Measurements from ENCODE around the gene DALRD3. TPM values are rescaled to one million over a fixed set of nuclear protein-coding genes. Genes with fewer than 3 reads are reported as not detected.
A peak's percentile ranks its signal among the peaks of the same experiment; 100 is the strongest.

Gene DALRD3
- total RNA-seq, 1 donor from 2014 or later: 35.4 TPM

DNA sequence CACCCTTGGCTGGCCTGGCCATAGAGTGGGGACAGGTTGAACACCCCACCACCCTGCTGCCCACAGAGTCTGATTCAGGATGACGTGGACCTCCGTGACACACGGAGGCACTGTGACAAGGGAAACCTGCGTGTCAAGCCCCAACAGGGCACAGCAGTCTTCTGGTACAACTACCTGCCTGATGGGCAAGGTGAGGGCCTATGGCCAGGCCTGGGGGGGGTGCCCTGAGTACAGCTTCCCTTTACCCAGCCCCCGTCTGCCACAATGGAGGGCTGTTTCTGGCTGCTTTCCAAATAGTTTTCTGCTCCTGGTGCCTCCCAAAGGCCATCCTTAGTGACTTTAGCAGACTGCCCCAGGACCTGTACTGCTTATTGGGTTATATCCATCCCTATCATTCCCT is 12.4 kb downstream of the DALRD3 start:
- DNase-seq: no peak

DNA sequence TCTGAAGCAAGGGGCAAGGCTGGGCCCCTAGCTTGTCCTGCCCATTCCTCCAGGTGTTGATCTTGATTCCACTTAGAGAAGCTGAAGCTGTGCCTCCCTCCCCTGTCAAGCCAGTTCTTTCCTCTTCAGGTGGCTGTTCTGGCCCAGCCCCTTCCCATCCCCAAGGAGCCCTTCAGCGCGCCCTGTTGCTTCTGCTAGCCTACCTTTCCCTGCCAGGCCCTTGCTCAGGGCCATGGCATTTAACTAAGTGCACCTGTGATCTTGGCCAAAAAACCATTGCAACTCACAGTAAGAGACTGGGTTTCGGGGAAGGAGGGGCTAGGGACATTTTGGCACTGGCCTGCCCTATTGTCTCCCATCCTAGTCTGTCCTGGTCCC is 13.1 kb downstream of the DALRD3 start:
- no peak for DNase-seq

DNA sequence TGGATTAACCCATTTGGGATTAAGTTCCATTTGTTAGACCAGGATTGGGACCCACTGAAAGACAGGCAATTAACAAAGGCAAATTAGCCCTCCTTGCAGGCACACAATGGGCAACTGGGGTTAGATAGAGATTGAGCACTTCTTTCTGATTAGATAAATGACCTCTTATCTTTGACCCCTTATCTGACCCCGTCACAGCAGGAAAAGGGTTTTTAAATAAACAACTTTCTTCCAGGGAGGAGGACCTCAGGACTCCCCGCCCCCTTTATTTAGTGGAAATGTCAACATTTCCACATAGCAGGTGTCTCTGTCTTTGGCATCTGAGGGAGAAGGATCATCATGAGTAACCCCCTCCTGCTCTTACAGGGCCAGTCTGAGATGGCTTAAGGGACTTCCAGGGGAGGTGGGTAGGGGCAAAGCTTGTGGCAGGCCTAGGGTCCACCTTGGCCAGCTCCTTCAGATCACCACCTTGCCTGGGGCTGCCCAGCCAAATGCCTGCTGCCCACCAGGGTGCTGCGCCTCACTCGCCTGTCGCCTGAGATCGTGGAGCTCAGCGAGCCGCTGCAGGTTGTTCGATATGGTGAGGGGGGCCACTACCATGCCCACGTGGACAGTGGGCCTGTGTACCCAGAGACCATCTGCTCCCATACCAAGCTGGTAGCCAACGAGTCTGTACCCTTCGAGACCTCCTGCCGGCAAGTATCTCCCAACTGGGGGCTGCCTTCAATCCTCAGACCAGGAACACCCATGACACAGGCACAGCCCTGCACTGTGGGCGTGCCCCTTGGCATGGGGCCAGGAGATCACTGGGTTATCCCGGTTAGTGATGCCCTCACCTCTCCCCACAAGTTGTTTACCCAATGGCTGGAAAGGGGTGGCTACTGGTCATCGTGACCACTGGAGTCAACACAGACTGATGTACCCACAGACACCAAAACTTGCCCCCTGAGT is 13.8 kb downstream of the DALRD3 start:
- no peak for DNase-seq

DNA sequence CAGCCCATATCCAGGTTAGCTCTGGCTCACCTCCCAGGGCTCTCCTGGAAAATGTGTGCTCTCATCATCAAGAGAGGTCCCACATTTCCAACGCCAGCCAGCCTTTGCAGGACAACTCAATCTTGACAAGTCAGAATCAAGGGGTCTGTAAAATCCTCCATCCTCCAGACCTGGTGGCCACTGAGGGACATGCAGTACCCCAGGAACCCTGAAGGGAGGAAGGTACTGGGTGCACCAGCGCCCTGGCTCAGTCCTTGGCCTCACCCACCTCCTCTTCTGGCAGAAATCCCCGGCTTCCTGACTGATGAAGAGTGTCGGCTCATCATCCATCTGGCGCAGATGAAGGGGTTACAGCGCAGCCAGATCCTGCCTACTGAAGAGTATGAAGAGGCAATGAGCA is 17.2 kb downstream of the DALRD3 start:
- no peak for DNase-seq

DNA sequence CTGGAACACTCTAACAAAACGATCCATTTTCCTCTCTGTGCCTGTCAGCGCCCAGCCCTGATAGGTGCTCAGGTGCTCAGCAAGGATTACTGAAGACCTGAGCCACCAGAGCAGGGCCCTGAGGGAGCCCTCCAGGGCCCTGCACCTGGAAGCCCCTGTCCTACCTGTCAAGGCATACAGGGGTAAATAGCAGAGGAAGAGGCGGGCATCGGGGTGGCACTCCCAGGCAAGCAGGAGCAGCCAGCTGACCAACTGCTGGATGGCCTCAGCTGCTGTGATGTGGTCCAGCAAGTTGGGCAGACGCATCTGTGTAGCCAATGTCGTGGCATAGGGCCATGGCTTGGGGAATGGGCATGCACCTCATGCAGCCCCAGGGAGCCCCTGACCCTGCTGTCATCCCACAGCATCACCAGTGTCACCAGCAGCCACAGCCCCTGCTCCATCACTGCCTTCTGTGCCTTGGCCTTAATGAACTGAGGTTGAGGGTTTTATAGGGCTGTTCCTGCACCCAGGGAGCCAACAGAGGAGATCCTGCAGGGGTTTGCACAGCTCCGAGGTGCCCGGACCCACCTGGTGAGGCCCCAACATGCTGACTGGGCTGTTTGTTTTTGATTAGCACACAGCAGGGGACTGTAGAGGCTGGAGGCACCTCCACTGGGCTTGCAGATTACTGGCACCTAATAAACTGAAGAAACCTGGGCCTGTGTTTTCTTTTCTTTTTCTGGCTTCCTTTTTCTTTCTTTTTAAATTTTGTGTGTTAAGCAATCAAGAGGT is 19.1 kb downstream of the DALRD3 start:
- DNase-seq: no peak

DNA sequence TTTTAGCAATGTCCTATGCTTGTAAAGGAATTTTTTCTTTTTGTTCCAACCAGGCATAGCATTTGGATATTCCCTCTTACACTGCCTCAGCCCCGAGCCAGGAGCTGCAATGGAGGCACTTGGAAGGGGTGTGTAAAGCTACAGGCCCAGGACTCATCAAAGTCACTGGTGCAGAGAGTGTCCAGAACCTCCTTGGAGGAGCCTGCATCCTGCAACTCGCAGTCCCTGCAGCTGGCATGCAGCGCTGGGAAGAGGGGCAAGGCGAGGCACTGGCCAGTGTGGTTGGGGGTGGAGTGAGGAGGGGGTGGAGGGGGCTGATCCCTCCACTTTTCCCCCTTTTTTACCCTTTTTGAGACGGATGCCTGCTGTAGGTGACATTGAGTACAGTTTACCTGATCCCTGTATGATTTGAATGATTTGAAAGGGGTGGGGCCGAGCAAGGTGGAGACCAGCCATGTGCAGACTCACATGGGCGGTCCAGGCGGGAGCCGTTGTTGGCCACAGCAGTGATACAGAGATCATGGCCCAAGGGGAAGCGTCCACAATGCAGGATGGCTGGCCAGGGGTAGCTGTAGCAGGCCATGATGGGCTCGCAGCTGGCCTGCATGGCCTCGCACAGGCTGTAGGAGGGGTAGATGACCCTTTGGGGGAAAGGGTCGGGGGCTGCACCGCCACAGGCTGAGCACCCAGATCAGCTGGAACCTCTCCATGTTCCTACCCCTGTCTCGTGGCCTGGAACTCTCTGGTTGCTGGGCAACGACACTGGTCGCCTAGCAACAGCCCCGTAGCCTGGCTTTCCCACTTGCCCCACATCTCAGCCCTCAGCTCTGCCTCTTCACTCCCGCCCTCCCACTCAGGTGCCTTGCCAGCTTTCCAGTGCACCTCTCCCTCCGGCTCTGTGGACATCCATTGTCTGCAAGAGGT is 20.4 kb downstream of the DALRD3 start:
- DNase-seq: no peak

DNA sequence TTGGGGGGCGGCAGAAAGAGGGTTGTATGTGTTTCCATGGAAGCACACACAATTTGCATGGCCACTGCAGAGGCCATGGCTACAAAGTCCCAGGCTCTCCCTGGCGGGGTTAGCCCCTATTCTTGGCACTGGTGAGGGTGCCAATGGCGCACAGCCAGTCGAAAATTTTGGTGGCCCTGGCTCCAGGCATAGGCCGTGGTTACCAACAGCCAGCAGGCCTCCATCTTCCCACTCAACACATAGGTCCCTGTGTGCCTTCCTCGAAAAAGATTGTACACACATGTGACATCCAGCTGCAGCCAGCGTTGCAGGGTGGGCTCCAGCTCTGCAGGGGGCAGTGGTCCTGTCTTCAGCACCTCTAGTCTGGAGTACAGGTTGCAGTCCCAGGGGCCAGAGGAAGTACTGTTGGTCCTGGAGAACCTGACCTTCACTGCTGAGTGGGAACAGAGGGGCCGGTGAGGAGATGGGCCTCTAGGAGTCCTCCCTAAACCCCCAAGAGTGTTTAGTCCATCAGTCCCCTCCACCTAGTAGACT is 21.2 kb downstream of the DALRD3 start:
- no peak for DNase-seq

DNA sequence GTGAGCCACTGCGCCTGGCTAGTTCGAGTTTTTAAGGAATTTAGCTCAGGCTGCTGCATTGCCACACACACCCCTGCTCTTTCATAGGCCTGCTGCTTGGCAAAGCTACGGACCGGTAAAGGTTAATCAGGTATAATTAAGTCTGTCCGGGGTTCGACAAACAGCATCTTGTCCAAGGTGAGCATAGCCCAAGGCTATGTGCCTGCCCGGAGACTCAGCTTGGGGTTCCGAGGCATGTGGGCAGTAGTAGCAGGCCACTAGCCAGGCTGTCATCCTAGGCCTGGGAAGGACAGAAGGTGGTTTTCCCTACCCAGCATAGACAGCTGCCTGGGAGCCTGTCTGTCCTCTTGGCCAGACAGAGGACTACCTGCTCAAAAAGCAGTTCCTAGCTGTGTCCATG is 21.7 kb downstream of the DALRD3 start:
- no peak for DNase-seq

DNA sequence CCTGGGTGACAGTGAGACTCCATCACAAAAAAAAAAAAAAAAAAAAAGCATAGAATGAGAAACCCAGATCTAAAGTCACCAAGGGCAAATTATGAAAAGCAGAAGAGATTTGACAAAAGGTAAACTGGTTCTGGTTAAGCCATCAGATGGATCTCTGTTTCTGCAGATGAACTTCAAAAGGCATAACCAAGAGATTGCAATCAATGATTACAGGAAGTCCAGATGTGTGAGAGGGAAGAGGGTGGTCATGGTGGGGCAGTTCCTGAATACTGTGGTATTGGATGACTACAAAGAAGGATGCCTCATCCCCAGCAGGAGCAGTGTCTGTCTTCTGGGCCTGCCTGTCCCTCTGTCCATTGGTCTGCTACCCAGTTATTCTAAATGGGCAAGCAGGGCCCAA is 24.5 kb downstream of the DALRD3 start:
- no peak for DNase-seq

DNA sequence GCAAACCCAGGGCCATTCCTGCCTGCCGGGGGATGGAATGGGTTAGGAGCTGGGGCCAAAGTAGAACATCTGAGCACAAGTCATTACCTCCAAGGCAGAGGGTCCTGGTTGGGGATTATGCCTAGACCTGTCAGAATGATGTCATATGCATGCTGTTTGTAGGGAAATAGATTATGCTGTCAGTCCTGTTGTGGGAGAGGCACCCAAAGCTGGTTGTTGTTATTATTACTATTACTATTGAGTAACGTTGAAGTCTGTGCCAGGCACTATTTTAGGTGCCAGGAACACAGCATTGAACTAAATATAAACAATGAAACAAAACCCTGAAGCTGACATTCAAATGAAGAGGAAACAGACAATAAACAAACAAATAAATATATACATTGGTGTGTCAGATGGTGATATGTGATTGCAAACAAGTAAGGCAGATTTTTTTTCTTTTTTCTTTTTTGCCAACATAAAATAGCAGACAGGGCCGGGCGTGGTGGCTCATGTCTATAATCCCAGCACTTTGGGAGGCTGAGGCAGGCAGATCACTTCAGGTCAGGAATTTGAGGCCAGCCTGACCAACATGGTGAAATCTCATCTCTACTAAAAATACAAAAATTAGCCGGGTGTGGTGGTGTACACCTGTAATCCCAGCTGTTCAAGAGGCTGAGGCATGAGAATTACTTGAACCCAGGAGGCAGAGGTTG is 26.4 kb downstream of the DALRD3 start:
- DNase-seq: no peak

DNA sequence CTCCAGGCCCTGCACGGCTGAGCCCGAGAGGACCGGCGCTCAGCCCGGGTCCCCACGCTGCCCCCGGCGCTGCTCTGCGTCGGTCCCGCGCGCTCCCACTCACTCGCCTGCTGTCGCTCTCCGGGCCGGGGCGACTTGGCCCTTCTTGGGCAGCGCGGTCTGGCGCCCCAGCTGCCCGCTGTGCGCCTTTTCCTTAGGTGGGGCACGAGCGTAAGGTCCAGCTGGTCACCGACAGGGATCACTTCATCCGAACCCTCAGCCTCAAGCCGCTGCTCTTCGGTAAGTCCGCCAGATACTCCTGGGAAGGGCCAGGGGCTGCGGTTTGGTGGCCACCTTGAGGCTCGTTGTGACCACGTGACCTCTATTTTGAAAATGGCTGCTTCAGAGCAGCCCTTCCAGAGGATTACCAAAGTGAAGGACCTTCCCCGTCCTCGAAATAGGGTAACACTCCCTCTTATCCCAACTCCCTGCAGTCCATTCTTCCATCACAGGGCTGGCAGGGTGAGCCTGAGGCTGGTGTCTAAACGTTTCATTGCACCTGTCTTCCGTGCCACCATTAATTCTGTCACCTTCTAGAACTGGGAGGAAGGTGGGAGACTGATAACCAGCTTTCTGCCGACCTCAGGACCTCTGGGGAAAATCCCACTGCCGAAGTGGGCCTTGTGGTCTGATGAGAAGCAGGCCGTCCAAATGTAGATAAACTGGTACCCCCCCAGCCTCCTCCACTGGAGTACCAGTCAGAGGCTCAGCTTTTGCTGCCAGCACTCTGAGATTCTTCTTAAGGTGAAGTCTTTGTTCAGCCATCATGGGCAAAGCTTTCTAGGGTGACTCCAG is 27.5 kb downstream of the DALRD3 start:
- DNase-seq: no peak

DNA sequence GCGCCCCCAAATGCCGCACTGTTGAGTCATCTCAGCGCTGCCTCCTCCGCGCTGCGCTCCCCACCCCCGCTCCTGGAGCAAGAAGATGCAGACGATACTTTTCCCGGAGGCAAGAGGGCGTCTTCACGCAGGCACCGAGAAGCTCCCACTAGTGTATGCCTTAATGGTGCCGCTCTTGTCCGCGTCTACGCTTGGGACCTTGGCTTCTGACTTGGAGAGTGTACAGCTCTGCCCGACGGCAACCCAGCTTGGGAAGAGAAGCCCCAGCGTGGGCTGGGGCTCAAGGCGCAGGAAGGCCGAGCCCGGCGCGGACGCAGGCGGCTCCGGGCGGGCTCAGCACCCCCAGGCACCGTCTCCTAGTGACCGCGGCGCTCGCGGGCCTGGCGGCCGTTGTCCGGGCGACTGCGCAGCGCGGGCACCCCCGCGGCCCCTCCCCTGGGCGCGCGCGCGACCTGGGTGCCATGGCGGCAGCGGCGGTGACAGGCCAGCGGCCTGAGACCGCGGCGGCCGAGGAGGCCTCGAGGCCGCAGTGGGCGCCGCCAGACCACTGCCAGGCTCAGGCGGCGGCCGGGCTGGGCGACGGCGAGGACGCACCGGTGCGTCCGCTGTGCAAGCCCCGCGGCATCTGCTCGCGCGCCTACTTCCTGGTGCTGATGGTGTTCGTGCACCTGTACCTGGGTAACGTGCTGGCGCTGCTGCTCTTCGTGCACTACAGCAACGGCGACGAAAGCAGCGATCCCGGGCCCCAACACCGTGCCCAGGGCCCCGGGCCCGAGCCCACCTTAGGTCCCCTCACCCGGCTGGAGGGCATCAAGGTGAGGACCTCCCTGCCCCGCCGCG is 28.4 kb downstream of the DALRD3 start, which contains the start of gene P4HTM:
P4HTM (plus strand) TSS at position 446 of the 840 bp plus-strand sequence; CDS start at position 462, 16 bp downstream.
- DNase-seq: peak; percentile 93

DNA sequence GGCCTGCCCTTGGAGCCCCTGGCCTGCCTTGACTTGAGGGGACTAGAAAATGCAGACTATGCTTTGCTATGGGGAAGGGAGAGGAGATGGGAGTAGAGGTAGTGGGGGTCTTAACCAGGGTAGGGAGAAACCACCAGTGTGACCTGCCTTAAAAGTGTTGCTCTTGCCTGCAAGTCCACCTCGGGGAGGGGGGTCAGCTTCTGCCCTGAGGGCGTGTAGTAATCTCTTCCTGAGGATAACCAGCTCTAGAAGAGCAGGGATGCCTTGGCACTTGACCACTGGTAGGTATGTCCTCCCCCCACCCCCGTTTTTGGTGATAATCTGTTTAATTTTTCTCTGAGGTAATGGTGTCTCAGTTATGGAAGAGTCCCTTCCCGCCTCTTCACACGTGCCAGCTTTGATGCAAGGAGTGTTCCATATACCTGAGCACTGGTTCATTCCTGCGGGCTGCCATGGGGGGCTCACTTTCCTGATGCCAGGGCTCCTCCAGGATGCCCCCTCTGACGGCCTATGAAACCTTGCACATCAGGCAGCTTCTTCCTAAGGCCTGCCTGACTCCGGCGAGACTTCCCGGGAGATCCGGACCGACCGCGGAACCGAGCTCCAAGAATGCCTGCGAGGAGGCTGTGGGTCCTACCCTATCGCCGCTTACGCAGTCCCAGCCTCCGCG is 29.1 kb downstream of the DALRD3 start:
- DNase-seq: no peak

DNA sequence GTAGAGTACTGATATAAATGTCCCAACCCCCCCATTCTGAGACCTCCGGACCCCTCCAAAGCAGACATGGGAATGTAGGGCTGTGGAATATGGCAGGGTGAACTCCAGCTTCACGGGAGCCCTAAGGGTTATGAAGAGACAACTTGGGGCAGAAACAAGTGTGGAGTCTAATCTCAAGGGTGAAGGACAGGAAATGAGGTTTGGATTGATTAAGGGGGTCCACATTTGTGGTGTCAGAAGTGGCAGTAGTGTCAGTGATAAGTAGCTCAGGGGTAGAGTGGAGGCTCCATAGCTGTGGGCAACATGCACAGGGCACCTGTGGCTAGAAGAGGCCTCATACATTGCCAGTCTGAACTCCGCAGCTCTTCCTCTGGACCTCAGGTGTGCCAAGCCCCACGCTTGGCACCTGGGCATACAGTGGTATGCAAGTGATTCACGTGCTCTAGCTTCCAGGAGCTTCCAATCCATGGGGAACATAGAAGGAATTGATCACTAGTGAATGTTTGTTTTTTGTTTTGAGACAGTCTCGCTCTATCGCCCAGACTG is 32.5 kb downstream of the DALRD3 start:
- no peak for DNase-seq

DNA sequence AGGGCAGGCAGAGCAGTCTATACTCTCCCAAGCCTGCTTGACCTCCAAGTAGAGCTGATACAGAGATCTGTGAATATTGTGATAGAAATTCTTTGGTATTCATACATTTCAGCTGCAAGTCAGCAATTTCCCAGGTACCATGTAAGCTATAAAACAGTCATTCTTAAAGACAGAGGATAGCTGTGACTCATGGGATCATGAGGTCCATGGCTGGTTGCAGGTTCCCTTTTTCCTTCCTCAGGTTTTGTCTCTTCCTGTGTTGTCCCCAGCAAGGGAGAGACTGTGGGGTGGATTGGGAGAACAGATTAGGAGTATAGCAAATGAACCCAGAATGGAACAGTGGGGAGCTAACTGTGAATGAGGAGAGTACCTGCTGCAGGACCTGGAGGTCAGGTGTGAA is 33.7 kb downstream of the DALRD3 start:
- no peak for DNase-seq

DNA sequence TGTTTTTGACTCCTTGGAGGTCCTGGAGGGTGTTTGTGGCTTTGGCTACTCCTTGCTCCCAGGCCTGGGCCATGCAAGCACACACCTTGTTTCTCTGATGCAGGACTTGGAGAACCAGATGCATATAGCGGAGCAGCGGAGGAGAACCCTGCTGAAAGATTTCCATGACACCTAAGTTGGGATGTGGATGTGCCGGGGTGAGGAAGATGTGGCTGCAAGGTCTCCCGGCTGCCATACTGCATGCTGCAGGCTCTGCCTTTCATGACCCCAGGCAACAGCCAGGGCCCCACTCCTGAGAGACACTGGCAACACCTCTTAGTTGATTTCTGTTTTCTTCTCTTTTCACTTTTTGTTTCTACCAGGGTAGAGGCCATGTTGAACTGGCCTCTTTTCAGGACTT is 35.3 kb downstream of the DALRD3 start:
- DNase-seq: no peak

DNA sequence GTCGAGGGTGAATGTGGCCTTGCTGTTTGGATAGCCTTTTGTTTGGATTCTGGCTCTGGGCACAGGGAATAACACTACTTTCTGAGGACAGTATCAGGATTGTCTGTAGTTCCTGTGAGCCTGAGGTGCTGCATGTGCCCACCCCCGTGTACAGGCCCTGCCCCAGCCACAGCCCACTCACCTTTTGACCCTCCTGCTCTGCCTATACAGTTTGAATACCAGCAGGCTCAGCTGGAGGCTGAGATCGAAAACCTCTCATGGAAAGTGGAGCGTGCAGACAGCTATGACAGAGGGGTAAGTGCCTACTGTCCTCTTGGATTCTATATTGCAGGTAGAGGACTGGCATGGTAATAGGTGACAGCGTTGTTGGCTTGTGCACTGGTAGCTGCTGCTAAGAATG is 35.7 kb downstream of the DALRD3 start:
- no peak for DNase-seq

DNA sequence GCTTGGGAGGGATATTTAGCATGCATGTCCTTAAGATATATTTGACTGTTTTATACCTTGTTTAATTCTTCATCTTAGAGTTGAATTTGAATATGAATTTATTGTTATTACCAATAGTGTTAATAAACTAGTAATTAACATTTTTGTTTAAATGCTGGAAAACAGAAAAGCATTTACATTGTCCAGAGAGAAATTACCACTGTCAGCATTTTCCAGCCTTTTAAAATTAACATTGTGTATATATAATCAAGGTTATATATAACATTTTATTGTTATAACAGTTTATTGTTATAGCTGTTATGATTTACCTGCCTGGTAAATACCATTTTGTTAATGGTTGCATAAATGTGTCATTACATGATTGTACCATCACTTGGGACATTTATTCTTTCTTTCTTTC is 36.4 kb downstream of the DALRD3 start:
- no peak for DNase-seq

DNA sequence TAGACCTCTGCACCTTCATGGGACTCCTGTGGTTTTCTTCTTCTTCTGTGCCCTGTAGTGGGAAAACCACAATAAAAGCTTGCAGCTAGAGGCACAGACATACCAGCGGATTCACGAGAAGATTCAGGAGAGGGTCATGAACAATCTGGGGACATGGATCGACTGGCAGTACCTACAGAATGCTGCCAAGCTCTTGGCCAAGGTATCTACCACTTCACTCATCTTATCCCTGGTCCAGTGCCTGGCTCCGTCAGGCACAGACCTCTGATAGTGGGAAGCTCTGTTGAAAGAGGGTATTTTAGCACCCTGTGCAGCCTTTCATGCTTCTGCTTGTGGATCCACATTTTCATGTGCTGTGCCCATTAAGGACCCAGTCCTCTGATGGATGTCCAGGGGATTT is 38.1 kb downstream of the DALRD3 start:
- DNase-seq: no peak

Measured in tongue (tissue), 2 donors.